ENCODE measurements around the gene SMIM44.

SMIM44 gene

GRCh38 chr19:3499738-3500428 lies 16.6 kb upstream of the SMIM44 start:
- no peak for DNase-seq

GRCh38 chr19:3497757-3498520 lies 14.7 kb upstream of the SMIM44 start:
- DNase-seq = no peak

DNA sequence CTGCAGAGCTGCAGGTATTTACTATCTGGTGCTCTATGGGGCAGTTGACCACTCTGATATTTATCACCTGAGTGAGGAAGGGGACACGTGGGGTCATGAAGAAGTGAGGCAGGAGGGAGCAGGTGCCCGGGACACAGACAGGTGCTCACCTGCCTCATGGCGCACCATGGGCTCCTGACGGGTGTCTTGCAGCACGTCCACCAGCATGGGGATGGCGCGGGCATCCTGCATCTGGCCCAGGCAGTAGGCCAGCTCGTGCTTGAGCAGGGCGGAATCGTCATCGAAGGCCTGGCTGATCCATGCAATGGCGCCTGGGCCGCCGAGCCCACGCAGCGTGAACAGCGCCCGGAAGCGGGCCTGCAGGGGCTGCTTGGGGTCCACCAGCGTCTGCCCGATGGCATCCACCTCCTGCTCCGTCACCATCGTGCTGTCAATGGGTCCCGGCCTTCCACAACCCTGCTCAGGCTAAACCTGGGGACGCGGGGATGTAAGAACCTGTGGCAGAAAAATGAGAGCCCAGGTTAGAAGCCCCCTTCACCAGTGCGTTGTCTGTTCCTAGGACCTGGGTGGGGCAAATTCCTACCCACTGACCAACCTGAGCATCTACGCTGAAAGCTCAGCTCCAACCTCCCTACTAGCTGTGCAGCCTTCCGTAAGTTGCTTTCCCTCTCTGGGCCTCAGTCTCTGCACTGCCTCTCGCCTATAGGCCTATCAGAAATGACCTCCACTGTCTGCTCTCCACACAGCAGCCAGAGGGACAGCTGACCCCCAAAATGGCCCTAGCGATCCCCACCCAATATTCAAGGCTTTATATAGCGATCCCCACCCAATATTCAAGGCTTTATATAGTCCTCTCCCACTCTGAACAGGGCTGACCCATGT lies 13.4 kb upstream of the SMIM44 start:
- no peak for DNase-seq

GRCh38 chr19:3494559-3494958 lies 11.3 kb upstream of the SMIM44 start:
- DNase-seq = no peak

- DNase-seq = no peak
Measured at GRCh38 chr19:3494051-3494450, 10.8 kb upstream of the SMIM44 start.

DNA sequence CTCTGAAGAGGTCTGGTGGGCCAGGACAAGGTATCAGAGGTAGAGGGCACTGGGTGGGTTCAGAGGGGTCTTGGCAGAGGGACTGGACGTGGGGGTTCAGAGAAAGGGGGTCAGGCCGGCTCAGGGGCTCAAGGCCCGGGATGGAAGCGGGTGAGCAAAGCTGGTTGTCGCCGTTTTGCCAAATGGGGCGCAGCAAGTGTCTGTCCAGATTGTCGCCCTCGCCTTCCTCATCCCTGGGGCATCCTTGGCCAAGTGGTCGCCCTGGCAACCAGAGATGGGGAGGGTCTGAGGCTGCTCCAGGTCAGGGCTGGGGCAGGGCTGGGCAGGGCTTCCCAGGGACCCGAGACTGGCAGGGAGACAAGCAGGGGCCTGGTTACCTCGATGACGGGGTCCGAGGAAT lies 10.4 kb upstream of the SMIM44 start:
- no peak for DNase-seq

- no peak for DNase-seq
Measured at GRCh38 chr19:3492919-3493318, 9.7 kb upstream of the SMIM44 start.

GRCh38 chr19:3492131-3492839 lies 9.0 kb upstream of the SMIM44 start:
- no peak for DNase-seq

- DNase-seq = no peak
Measured at GRCh38 chr19:3491396-3492119, 8.3 kb upstream of the SMIM44 start.

DNA sequence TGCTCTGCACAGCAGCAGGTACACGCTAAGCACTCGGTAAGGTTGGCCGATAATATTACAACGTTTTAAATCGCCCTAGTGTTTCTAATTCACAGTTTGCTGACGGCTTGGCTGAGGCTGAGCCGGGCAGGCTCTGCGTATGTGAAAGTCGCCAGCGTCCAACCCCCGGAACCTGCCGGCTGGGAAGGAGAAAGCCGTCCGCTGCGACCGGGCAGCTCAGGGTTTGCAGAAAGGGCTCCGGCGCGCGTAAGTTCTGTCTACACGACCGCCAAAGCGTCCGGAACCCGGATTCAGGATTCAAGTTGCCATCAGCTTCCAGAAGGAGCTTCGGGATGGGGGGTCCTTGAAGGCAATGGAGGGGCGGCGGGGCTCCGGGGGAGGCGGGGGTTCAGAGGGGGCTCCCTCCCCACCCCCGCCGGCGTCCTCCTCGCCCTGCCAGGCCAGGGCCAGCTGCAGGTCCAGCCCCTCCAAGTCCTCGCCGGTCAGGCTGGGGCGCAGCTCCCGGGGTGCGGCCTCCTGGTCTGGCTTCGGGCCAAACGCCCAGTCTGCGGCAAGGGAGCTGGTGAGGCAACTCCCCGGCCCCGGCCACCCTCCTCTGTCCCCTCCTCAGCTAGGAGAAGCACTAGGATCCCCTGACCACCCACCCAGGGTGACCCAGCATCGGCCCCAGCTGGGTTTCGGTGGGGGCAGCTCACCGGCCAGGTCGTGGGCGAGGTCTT lies 575 bp downstream of the SMIM44 start:
- no peak for DNase-seq

DNA sequence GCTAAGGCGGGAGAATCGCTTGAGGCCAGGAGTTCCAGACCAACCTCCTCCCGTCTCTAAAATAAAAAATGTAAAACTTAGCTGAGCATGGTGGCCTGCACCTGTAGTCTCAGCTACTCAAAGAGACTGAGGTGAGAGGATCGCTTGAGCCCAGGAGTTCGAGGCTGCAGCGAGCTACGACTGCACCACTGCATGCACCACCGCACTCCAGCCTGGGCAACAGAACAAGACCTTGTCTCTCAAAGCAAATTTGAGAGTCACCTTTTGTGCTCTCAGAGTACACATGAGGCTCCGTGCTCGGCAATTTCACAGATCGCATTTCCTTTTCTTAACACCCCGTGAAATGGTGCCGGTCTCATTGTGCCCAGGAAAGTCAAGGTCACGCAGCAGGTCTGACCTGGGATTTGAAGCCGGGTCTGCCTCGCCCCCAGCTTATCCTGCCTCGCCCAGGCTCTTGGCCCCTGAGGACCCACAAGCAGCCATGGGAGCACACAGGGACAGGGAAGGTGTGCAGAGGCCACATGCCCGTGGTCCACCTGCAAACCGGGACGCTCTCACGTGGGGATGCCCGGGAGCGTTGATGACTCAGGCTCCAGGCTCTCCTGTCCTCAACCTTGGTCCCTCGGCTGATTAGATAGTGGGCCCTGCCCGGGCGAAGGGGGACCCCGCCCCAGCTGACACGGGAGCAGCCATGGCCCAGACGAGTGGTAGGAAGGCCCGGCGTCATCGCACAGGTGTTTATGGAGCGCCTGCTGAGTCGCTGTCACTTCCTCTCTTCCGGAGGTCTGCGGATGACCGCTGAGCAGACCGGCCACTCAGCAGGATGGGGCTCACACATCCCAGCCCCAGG lies 1.8 kb downstream of the SMIM44 start:
- DNase-seq = no peak

GRCh38 chr19:3480383-3481091 lies 2.7 kb downstream of the SMIM44 start, which contains the start of gene SMIM24:
Gene SMIM24 (minus strand): TSS chr19:3480525. CDS start chr19:3480463, 62 bp downstream.
- DNase-seq = no peak

DNA sequence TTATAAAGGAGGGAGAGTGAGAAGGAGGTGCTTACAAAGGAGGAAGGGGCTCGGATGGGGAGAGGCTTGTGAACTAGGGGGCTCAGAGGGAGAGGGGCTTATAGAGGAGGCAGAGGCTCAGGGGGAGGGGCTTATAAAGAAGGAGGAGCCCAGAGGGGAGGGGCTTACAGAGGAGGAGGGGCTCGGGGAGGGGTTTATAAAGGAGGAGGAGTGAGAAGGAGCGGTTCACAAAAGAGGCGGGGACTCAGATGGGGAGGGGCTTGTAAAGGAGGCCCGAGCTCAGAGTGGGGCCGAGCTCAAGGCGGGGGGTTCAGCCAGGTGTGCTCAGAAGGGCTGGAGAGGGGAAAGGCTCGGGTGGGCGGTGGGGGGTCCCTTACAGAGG lies 3.4 kb downstream of the SMIM44 start:
- peak; percentile 6 for DNase-seq

DNA sequence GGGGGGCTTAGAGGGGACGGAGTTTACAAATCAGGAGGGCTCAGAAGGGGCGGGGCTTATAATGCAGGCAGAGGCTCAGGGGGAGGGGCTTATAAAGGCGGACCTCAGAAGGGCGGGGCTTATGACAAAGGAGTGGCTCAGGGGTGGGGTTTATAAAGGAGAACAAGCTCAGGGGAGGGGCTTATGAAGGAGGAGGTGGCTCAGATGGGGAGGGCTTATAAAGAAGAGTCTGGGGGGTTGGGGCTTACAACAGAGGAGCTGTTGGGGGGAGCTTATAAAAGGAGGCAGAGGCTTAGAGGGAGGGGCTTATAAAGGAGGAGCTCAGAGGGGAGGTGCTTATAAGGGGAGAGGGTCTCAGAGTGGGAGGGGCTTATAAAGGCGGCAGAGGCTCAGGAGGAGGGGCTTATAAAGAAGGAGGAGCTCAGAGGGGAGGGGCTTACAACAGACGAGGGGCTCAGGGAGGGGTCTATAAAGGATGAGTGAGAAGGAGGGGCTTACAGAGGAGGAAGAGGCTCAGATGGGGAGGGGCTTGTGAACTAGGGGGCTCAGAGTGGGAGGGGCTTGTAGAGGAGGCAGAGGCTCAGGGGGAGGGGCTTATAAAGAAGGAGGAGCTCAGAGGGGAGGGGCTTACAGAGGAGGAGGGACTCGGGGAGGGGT lies 3.9 kb downstream of the SMIM44 start:
- DNase-seq = peak; percentile 5

DNA sequence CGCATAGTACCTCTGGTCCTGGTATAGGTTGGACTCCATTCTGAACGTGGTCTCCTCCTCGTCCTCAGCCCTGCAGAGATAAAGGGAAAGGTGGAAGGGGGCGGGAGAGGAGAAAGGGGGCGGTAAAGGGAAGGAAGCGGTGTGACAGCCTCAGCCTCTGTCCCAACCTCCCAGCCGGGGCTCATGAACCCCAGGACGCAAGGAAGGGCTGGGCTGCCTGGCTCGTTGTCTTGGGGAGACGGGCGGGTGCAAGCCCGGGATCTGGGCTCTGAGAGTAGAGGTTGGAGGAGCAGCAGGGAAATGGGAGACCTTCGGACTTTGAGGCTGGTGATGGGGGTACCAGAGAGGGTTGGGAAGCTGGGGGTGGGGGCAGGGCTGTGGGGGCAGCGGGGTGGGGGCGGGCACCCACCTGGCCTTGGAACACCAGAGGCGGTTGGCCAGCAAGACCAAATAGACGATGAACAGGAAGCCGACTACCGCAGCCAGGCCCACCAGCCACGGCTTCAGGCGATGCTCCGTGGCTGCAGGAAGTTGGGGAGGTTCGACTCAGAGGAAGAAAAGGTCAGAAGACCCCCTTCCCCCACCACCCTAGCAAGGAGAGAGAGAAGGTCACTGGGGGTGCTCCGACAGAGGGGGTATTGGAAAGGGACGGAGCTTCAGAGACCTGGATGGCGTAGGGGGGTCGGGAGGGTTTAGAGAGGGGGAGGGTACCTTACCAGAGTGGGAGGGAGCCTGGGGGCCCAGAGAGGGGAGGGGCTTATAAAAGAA lies 4.6 kb downstream of the SMIM44 start:
- no peak for DNase-seq

- DNase-seq = no peak
Measured at GRCh38 chr19:3477951-3478350, 5.3 kb downstream of the SMIM44 start.

DNA sequence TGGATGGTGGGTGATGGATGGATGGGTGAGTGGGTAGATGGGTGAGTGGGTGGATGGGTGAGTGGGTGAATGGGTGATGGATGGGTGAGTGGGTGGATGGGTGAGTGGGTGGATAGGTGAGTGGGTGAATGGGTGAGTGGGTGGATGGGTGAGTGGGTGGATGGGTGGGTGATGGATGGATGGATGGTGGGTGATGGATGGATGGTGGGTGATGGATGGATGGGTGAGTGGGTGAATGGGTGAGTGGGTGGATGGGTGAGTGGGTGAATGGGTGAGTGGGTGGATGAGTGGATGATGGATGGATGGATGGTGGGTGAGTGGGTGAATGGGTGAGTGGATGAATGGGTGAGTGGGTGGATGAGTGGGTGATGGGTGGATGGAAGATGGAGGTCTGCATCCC lies 5.7 kb downstream of the SMIM44 start:
- peak; percentile 5 for DNase-seq

DNA sequence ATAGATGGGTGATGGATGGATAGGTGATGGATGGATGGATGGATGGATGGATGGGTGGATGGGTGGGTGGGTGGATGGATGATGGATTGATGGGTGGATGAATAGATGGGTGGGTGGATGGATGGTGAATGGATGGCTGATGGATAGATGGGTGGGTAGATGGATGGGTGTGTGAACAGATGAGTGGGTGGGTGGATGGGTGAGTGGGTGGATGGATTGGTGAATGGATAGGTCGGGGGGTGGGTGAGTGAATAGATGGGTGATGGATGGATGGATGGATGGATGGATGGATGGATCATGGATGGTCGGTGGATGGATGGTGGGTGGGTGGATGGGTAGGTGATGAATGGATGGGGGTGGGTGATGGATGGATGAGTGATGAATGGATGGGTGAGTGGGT lies 6.4 kb downstream of the SMIM44 start:
- no peak for DNase-seq
